K562 (cell line): ENCODE results near the gene ADAT1. TPM values are rescaled to one million over a fixed set of nuclear protein-coding genes. Genes with fewer than 3 reads are reported as not detected.

Source experiments
- FOXA3 ChIP-seq, 2 experiments: fragments of 450-650 bp in 1 of 2; sonication (generic) in 1 of 2; formaldehyde crosslinking; IDR thresholded peaks in 1 of 2; conservative IDR thresholded peaks in 1 of 2; 2 replicates each; pipeline versions ENCODE4 v1.4.0 to v1.8.0; 2020 to 2022; ENCODE audit warnings: mild to moderate bottlenecking in 2 of 2, missing genetic modification reagents in 1 of 2
- KAT7 ChIP-seq: sonication (generic); formaldehyde crosslinking; IDR thresholded peaks from 2 replicates; pipeline ENCODE4 v1.8.0; 2022; ENCODE audit warnings: missing genetic modification reagents, mild to moderate bottlenecking, borderline replicate concordance
- LARP7 ChIP-seq: fragments of 450-650 bp; IDR thresholded peaks from 2 replicates; pipeline ENCODE4 v1.6.1; 2016
- MAFK ChIP-seq: IDR thresholded peaks from 2 replicates; pipeline ENCODE4 v1.6.1; 2011; ENCODE audit warnings: low read length, improper control_type of control experiment
- MYC ChIP-seq, 2 experiments: fragments of 250-450 bp in 1 of 2; sonication (Bioruptor Pico) in 1 of 2; IDR thresholded peaks; 2 replicates each; pipeline versions ENCODE4 v1.5.1 to v1.6.1; 2012 to 2021; ENCODE audit warnings: low read depth in 2 of 2, borderline replicate concordance in 1 of 2, improper control_type of control experiment in 1 of 2, low read length in 1 of 2, mild to moderate bottlenecking in 1 of 2, moderate library complexity in 1 of 2
- NFIC ChIP-seq: fragments of 450-650 bp; IDR thresholded peaks from 2 replicates; pipeline ENCODE4 v1.6.1; 2017; ENCODE audit warnings: mild to moderate bottlenecking, inconsistent platforms
- NR2C2 ChIP-seq, 2 experiments: fragments of 200-800 bp in 1 of 2; sonication (Bioruptor generic) in 1 of 2; sonication (generic) in 1 of 2; formaldehyde crosslinking in 1 of 2; IDR thresholded peaks; 2 replicates each; pipeline versions ENCODE4 v1.6.1 to v1.8.0; 2016 to 2022; ENCODE audit warnings: mild to moderate bottlenecking in 1 of 2, missing compliant biosample characterization in 1 of 2, missing genetic modification characterization in 1 of 2, missing genetic modification reagents in 1 of 2
- NRF1 ChIP-seq, 2 experiments: fragments of 450-650 bp; IDR thresholded peaks in 1 of 2; conservative IDR thresholded peaks in 1 of 2; 2 replicates each; pipeline ENCODE4 v1.6.1; 2014; ENCODE audit warnings: mild to moderate bottlenecking in 2 of 2
- POLR2AphosphoS2 ChIP-seq: IDR thresholded peaks from 2 replicates; pipeline ENCODE4 v1.6.1; 2012; ENCODE audit warnings: low read length, improper control_type of control experiment
- POLR2G ChIP-seq: fragments of 200-400 bp; formaldehyde crosslinking; IDR thresholded peaks from 2 replicates; pipeline ENCODE4 v1.6.1; 2017; ENCODE audit warnings: low read depth, mild to moderate bottlenecking, antibody characterized with exemption, low read length, moderate library complexity
- POLR3A ChIP-seq: IDR thresholded peaks from 2 replicates; pipeline ENCODE4 v1.6.1; 2011; ENCODE audit warnings: borderline replicate concordance, mild to moderate bottlenecking, moderate library complexity; ENCODE audit not compliant: insufficient read length, insufficient read depth; ENCODE audit errors: extremely low read depth
- RNF2 ChIP-seq: sonication (generic); IDR thresholded peaks from 2 replicates; pipeline ENCODE4 v1.6.1; 2016
- SAP30 ChIP-seq: fragments of 200-600 bp; sonication (generic); IDR thresholded peaks from 2 replicates; pipeline ENCODE4 v1.6.1; 2012; ENCODE audit warnings: borderline replicate concordance, low read depth, mild to moderate bottlenecking, moderate library complexity, low read length, control low read depth, inconsistent platforms; ENCODE audit not compliant: insufficient read depth, poor library complexity, severe bottlenecking
- SIN3A ChIP-seq, 2 experiments: fragments of 150-350 bp in 1 of 2; IDR thresholded peaks; 2 replicates each; pipeline ENCODE4 v1.6.1; 2011 to 2016; ENCODE audit warnings: borderline replicate concordance in 2 of 2, low read depth in 2 of 2, low read length in 2 of 2, mild to moderate bottlenecking in 2 of 2, moderate library complexity in 2 of 2; ENCODE audit not compliant: control insufficient read depth in 1 of 2
- SMC3 ChIP-seq: conservative IDR thresholded peaks from 2 replicates; pipeline ENCODE4 v1.6.1; 2011; ENCODE audit warnings: low read depth, low read length, improper control_type of control experiment; ENCODE audit not compliant: insufficient read depth
- TEAD4 ChIP-seq, 2 experiments: sonication (generic) in 1 of 2; formaldehyde crosslinking in 1 of 2; IDR thresholded peaks; 2 replicates each; pipeline versions ENCODE4 v1.6.1 to v1.8.0; 2012 to 2022; ENCODE audit warnings: borderline replicate concordance in 1 of 2, inconsistent platforms in 1 of 2, low read length in 1 of 2, mild to moderate bottlenecking in 1 of 2, missing genetic modification reagents in 1 of 2
- TOE1 ChIP-seq, 2 experiments: fragments of 450-650 bp in 1 of 2; sonication (generic) in 1 of 2; formaldehyde crosslinking in 1 of 2; IDR thresholded peaks; 2 replicates each; pipeline versions ENCODE4 v1.7.1 to v1.8.0; 2016 to 2022; ENCODE audit warnings: borderline replicate concordance in 2 of 2, mild to moderate bottlenecking in 2 of 2, antibody characterized with exemption in 1 of 2, inconsistent platforms in 1 of 2, low read depth in 1 of 2, missing genetic modification reagents in 1 of 2, moderate library complexity in 1 of 2
- ZBTB17 ChIP-seq: fragments of 450-650 bp; formaldehyde crosslinking; IDR thresholded peaks from 2 replicates; pipeline ENCODE4 v1.4.0; 2020; ENCODE audit warnings: mild to moderate bottlenecking
- ZNF12 ChIP-seq: sonication (generic); formaldehyde crosslinking; IDR thresholded peaks from 2 replicates; pipeline ENCODE4 v1.4.0; 2020; ENCODE audit warnings: mild to moderate bottlenecking, missing genetic modification reagents
- ZNF766 ChIP-seq: fragments of 200-800 bp; sonication (Bioruptor generic); conservative IDR thresholded peaks from 2 replicates; pipeline ENCODE4 v1.6.1; 2016; ENCODE audit warnings: missing genetic modification characterization, missing compliant biosample characterization
- polyA plus RNA-seq, 8 experiments: library from polyadenylated mRNA; depleted of rRNA in 4 of 8; stranded (reverse) in 5 of 8; unstranded in 3 of 8; fragments of >200 nt; fragmentation: Nextera tagmentation in 2 of 8; fragmentation: Illumina TruSeq in 1 of 8; extraction: Ambion mirVana in 2 of 8; extraction: Trizol in 1 of 8; gene quantifications; 2 replicates each; pipeline versions ENCODE4 v1.2.1 to v1.2.3, GENCODE V29; 2011 to 2014; ENCODE audit warnings: inconsistent platforms in 1 of 8, missing spikeins in 1 of 8
- total RNA-seq, 7 experiments: library from RNA; depleted of rRNA in 6 of 7; stranded (reverse); fragments of >200 nt in 6 of 7; fragmentation: Illumina TruSeq in 2 of 7; extraction: Trizol in 2 of 7; gene quantifications; 2 replicates each; pipeline versions ENCODE4 v1.2.1 to v1.2.3, GENCODE V29; 2011 to 2021; ENCODE audit warnings: low replicate concordance in 1 of 7
- TF ChIP-seq, protein P1 (sequence below): fragments of 250-450 bp; sonication (Bioruptor Pico); IDR thresholded peaks from 2 replicates; pipeline ENCODE4 v1.4.0; 2020; ENCODE audit warnings: mild to moderate bottlenecking
- TF ChIP-seq, protein P2 (sequence below): sonication (generic); formaldehyde crosslinking; IDR thresholded peaks from 2 replicates; pipeline ENCODE4 v1.8.0; 2022; ENCODE audit warnings: mild to moderate bottlenecking, missing genetic modification reagents

Gene ADAT1
- total and polyA plus RNA-seq, 9 of the 15 experiments (the other 6 are each of a cell fraction or from before 2014, with no cell fraction given) = 16.0 to 36.7 (median 28.2) TPM

DNA sequence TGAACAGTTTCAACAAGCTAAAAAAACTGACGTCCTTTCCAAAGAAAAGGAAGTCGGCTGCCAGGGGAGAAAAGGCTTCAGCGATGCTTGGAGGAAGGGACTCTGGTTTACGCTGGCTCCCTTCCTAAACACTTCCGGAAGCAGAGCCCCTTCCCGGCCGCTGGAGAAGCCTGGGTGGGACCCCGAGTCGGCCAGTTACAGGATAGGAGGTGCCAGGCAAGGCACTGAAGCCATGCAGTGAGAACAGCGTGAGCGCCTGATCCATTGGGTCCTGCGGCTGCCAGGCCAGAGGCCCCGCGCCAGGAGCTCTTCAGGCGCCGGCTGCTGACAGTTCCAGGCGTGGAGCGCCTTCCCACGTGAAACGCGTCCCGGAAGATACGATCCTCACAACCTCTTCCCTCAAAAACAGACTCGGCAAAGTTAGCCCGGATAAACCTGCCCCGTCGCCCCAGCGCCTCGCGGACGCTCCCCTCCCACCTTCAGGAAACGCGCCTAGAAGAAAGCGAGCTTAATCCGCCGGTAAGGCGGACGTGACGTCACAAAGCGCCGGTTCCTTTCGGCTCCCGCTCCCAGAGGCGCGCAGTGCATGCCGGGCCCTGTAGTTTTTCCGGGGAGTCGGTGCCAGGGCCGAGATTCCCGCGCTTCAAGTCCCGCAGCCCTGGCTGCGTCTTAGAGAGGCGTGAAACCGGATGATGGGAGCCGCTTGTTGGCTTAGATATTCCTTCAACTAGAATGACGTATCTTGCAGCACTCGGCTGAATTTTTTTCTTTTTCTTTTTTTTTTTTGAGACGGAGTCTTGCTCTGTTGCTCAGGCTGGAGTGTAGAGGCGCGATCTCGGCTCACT is at the start of gene ADAT1 (continued):
- TF ChIP-seq, protein P1, sequence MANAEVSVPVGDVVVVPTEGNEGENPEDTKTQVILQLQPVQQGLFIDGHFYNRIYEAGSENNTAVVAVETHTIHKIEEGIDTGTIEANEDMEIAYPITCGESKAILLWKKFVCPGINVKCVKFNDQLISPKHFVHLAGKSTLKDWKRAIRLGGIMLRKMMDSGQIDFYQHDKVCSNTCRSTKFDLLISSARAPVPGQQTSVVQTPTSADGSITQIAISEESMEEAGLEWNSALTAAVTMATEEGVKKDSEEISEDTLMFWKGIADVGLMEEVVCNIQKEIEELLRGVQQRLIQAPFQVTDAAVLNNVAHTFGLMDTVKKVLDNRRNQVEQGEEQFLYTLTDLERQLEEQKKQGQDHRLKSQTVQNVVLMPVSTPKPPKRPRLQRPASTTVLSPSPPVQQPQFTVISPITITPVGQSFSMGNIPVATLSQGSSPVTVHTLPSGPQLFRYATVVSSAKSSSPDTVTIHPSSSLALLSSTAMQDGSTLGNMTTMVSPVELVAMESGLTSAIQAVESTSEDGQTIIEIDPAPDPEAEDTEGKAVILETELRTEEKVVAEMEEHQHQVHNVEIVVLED = peak; percentile 62
- peak; percentile 97 for TF ChIP-seq SAP30
- TF ChIP-seq TOE1 (IDR thresholded peaks at IDR 0.05; ENCODE audit: borderline replicate concordance) = peak; percentile 31; the same call in 1 of the 2 replicates
- no peak for TF ChIP-seq TOE1 (CRISPR knock-in tag; IDR thresholded peaks at IDR 0.05; ENCODE audit: borderline replicate concordance, low read depth)
- no peak for TF ChIP-seq POLR3A
- TF ChIP-seq, protein P2, sequence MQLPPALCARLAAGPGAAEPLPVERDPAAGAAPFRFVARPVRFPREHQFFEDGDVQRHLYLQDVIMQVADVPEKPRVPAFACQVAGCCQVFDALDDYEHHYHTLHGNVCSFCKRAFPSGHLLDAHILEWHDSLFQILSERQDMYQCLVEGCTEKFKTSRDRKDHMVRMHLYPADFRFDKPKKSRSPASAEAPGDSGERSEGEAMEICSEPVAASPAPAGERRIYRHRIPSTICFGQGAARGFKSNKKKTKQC (CRISPR knock-in tag) = 0 out of 2 replicates have a peak, but pooled peaks have one; percentile 48
- TF ChIP-seq SMC3 = no peak
- no peak; the same call in 1 of the 2 replicates for TF ChIP-seq MAFK
- 0 out of 2 replicates have a peak, but pooled peaks have one; percentile 41 for TF ChIP-seq KAT7 (CRISPR knock-in tag)
- peak; percentile 94 for TF ChIP-seq POLR2G
- TF ChIP-seq ZNF766 = peak; percentile 75; the same call in 1 of the 2 replicates
- peak; percentile 39; the same call in 1 of the 2 replicates for TF ChIP-seq NFIC
- TF ChIP-seq NRF1 (conservative IDR thresholded peaks at IDR 0.05 in 1 of 2, IDR thresholded peaks at IDR 0.05 in 1 of 2) = peak; percentile 67 to 69
- peak; percentile 88 to 93; a peak in 3 of 4 replicates for TF ChIP-seq SIN3A (IDR thresholded peaks at IDR 0.05; ENCODE audit: borderline replicate concordance in 2 of 2, control insufficient read depth in 1 of 2, low read depth in 2 of 2, low read length in 2 of 2)
- peak; percentile 35; the same call in 1 of the 2 replicates for TF ChIP-seq RNF2
- TF ChIP-seq TEAD4 (IDR thresholded peaks at IDR 0.05; ENCODE audit: low read length) = peak; percentile 18; the same call in 1 of the 2 replicates
- no peak for TF ChIP-seq TEAD4 (CRISPR knock-in tag; IDR thresholded peaks at IDR 0.05; ENCODE audit: borderline replicate concordance)
- 0 out of 4 replicates have a peak, but pooled peaks of 1 of the 2 experiments have one; percentile 50 for TF ChIP-seq FOXA3 (CRISPR knock-in tag; conservative IDR thresholded peaks at IDR 0.05 in 1 of 2, IDR thresholded peaks at IDR 0.05 in 1 of 2)
- TF ChIP-seq LARP7 = no peak
- TF ChIP-seq ZNF12 = peak; percentile 49; the same call in 1 of the 2 replicates
- TF ChIP-seq MYC (IDR thresholded peaks at IDR 0.05; ENCODE audit: low read depth, low read length) = peak; percentile 82
- no peak for TF ChIP-seq MYC (CRISPR knock-in tag; IDR thresholded peaks at IDR 0.05; ENCODE audit: borderline replicate concordance, low read depth)
- TF ChIP-seq ZBTB17 (CRISPR knock-in tag) = 0 out of 2 replicates have a peak, but pooled peaks have one; percentile 47
- peak; percentile 71; the same call in 1 of the 2 replicates for TF ChIP-seq POLR2AphosphoS2
- TF ChIP-seq NR2C2 (CRISPR knock-in tag; IDR thresholded peaks at IDR 0.05) = no peak
- peak; percentile 78 for TF ChIP-seq NR2C2 (tag; IDR thresholded peaks at IDR 0.05)
